HG02623 (cell line): Measurements from ENCODE around the gene PLEK.
"Not testable (repeated sequence)": the region's sequence is repeated elsewhere in the genome, so short reads cannot be mapped to it uniquely, and the experiment has no call there.

Experiments
- ATAC-seq: cut with Tn5 transposase; IDR thresholded peaks from one replicate; pipeline ENCODE4 v1.9.1; 2021; ENCODE audit warnings: moderate library complexity; ENCODE audit not compliant: unreplicated experiment

PLEK gene

GRCh38 chr2:68365087-68365486 lies at the start of gene PLEK:
Gene PLEK, plus strand, starts transcription at chr2:68365282. Its CDS starts 70 bp downstream, at chr2:68365352.
- ATAC-seq, result peak; percentile 59

DNA sequence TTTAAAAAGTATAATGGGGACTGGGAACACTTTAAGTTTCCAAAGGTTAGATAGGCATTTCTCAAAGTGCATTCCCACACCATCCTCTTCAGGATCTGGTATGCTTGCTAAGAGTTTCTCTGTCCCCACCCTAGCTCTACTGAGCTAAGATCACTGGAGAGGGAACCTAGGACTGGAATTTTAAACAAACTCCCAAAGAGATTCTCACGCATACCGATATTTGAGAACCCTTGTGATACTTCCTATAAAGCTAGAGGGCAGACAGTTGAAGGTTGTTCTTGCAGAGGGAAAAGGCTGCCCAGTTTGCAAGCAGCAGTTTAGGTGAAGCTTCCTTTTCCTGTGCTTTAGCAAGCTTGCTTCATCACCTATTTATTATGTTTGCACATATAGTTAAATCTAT lies 49.0 kb upstream of the PLEK start:
- ATAC-seq, result no peak

DNA sequence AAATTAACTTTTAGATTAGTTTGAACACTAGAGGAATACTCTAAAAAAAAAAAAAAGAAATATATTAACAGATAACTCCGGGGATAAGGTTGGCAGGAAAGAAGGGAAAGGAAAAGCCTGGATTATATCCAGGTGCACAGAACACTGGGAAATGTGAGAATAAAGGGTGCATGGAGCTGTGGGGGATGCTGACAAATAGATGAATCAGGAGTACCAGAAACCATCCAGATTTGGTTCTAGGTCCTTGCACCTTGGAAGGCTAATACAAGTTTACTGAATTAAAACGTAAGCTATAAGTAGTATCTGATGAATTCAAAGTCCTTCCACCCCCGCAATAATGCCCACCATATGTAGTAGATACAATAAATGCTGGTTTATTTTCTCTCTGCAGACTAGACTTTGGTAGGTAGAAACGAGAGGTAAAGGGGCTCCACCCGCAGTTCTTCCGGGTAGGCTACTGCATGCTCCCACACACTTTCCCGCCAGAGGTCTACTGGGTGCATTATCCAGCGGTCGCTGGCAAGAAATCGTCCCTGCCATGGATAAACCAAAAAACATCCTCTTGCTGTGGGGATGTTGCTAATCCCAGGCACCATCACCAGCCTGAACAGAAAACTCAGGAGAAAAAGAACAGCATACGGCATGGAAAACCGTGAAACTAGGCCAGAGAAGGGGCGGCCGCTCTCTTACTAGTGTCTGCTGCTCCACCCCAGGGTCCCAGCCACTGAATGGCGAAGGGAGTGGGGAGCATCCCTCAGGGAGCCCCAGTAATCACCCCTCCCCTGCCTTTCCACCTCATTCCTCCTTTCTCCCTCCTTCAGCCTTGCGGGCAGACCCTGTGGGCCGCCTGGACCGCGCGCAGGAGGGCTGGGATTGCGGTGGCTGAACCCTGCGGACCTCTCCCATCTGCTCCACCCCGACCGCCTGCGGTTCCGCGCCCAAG lies 46.8 kb upstream of the PLEK start:
- no peak for ATAC-seq

DNA sequence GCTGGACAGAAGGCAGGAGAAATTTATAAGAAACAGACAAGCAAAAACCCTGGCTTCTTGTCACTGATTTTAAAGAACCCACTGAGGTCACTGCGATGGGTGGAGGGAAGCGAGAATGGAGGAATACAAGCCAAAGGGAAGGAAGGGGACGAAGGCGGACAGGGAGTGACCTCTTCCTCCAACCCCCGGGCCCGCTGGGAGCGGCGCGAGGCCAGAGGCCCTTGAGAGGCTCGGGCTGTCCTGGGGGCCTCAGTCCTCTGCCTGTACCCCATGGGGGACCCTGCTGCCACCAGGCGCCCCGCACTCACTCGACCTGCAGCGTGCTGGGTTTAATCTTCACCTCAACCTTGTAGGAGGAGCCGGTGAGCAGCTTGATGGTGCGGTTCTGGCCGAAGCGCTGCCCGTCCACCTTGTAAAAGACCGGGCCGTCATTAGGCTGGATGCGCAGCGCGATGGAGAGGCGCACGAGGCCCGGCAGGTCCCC lies 46.1 kb upstream of the PLEK start:
- no peak for ATAC-seq

- ATAC-seq, result no peak
These were observed 45.5 kb upstream of the PLEK start, which contains the start of gene CNRIP1 for GRCh38 chr2:68319398-68320117. Gene CNRIP1, minus strand, starts transcription at chr2:68319949. Its CDS starts 549 bp downstream, at chr2:68319400.

- no peak for ATAC-seq
These were observed 44.9 kb upstream of the PLEK start for GRCh38 chr2:68320118-68320641.

DNA sequence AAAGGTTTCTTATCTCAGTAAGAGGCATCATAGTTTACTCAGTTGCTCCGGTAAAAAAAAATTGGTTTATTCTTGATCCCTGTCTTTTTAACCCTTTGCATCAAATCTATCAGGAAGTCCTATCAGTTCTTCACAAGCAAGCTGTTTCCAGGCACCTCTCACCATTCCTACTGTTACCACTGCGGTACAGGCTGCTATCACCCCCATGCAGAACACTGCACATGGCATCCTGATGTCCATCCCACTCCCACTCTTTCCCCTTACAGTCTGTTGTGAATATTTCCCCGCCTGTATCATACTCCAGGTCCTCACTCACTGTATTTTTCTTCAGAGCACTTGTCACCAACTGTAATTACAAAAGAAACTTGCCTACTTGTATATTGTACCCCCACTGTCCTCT lies 40.0 kb upstream of the PLEK start:
- no peak for ATAC-seq

DNA sequence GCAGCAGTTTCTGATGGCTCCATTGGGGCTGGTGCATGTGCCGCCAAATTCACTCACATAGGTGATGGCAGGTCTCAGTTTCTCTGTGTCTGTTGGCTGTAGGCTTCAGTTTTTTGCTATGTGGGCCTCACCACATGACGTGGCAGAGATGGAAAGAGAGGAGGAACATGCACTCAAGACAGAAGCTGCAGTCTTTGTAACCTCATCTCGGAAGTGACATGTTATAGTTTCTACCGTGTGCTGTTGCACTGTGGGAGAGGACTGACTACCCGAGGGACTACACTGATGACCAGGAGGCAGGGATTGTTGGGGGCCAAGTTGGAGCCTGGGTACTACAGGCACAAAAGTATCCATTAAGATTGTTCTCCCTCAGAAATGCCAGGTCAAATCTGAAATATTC lies 36.2 kb upstream of the PLEK start:
- ATAC-seq, result no peak

GRCh38 chr2:68330691-68331090 lies 34.4 kb upstream of the PLEK start:
- no peak for ATAC-seq

GRCh38 chr2:68333009-68333408 lies 32.1 kb upstream of the PLEK start:
- no peak for ATAC-seq

GRCh38 chr2:68333931-68334330 lies 31.2 kb upstream of the PLEK start:
- ATAC-seq, result no peak

GRCh38 chr2:68336192-68336591 lies 28.9 kb upstream of the PLEK start:
- ATAC-seq, result no peak

- no peak for ATAC-seq
These were observed 24.6 kb upstream of the PLEK start for GRCh38 chr2:68340226-68341061.

GRCh38 chr2:68341062-68341329 lies 24.1 kb upstream of the PLEK start:
- no peak for ATAC-seq

DNA sequence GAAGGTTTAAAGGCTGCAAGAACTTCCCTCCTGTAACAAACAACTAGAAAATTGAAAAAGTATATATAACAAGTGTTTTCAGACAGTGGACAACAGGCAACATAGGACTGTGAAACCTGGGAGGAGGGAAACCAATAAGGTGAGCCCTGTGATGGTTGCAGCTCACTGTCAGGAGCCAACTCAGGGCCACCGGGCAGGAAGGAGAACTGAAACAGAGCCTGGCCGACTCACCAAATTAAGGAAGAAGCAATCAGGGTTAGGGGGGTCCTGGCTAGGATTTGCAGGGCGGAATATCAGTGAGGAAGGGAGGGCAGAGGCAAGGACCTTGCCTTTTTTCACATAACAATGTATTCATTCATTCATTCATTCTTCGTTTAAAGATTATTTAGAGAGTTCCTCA lies 23.5 kb upstream of the PLEK start:
- no peak for ATAC-seq

GRCh38 chr2:68342470-68342869 lies 22.6 kb upstream of the PLEK start:
- no peak for ATAC-seq

DNA sequence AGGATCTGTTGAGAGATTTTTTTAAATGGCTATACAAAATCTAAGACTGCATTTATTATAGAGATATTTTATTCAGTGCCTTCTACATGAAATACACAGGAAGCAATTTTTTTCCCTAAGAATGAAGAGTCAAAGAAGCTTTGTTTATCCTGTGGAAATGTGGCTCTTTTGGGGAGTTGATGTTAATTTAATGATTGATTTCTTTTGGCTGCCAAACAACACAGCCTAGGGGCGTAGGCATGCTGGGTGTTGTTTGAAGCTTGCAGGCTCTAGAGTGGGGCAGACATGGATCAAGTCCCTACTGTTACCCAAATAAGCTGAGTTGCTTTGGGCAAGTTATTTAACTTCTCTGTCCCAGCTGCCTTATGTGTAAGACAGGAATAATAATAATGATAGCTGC lies 21.1 kb upstream of the PLEK start:
- no peak for ATAC-seq

GRCh38 chr2:68345129-68345875 lies 19.8 kb upstream of the PLEK start:
- no peak for ATAC-seq

DNA sequence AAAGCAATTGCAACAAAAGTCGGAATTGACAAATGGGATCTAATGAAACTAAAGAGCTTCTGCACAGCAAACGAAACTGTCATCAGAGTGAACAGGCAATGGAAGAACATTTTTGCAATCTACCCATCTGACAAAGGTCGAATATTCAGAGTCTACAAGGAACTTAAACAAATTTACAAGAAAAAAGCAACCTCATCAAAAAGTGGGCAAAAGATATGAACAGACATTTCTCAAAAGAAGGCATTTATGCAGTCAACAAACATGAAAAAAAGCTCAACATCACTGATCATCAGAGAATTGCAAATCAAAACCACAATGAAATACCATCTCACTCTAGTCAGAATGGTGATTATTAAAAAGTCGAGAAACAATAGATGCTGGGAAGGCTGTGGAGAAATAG lies 16.0 kb upstream of the PLEK start:
- not testable (repeated sequence) for ATAC-seq

- ATAC-seq, result no peak
These were observed 13.1 kb upstream of the PLEK start for GRCh38 chr2:68351997-68352396.
